Measurements from ENCODE around the gene ATPAF2. TPM values are rescaled to one million over a fixed set of nuclear protein-coding genes. Genes with fewer than 3 reads are reported as not detected.

The ATPAF2 gene
- total RNA-seq, 1 donor from 2014 or later: 21.8 TPM

- Mint-ChIP-seq H3K36me3 (ENCODE audit: unreplicated experiment) (no peaks in the 10 kb centered on the region), H3K27ac (ENCODE audit: unreplicated experiment) (no peak overlapping the region), H3K4me3 (ENCODE audit: unreplicated experiment) (no peak overlapping the region), H3K4me1 (ENCODE audit: unreplicated experiment) (no peaks in the 10 kb centered on the region), H3K9me3 (ENCODE audit: unreplicated experiment) (no peaks in the 10 kb centered on the region), H3K27me3 (ENCODE audit: unreplicated experiment) (peaks cover 25% of the 10 kb centered on the region)
- DNase-seq (ENCODE audit: extremely low spot score, unreplicated experiment): no peak
- TF ChIP-seq, protein P1, sequence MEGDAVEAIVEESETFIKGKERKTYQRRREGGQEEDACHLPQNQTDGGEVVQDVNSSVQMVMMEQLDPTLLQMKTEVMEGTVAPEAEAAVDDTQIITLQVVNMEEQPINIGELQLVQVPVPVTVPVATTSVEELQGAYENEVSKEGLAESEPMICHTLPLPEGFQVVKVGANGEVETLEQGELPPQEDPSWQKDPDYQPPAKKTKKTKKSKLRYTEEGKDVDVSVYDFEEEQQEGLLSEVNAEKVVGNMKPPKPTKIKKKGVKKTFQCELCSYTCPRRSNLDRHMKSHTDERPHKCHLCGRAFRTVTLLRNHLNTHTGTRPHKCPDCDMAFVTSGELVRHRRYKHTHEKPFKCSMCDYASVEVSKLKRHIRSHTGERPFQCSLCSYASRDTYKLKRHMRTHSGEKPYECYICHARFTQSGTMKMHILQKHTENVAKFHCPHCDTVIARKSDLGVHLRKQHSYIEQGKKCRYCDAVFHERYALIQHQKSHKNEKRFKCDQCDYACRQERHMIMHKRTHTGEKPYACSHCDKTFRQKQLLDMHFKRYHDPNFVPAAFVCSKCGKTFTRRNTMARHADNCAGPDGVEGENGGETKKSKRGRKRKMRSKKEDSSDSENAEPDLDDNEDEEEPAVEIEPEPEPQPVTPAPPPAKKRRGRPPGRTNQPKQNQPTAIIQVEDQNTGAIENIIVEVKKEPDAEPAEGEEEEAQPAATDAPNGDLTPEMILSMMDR (IDR thresholded peaks at IDR 0.05): no peak
Observed at GRCh38 chr17:18076936-18077335, 38.0 kb upstream of the ATPAF2 start.

- DNase-seq (ENCODE audit: extremely low spot score, unreplicated experiment): no peak
- H3K27ac Mint-ChIP-seq (ENCODE audit: unreplicated experiment): no peak overlapping the region
- peaks cover 12% of the 10 kb centered on the region for H3K4me1 Mint-ChIP-seq (ENCODE audit: unreplicated experiment)
- no peak overlapping the region for H3K4me3 Mint-ChIP-seq (ENCODE audit: unreplicated experiment)
- TF ChIP-seq, protein P1 (IDR thresholded peaks at IDR 0.05): no peak
- H3K9me3 Mint-ChIP-seq (ENCODE audit: unreplicated experiment): no peaks in the 10 kb centered on the region
- H3K27me3 Mint-ChIP-seq (ENCODE audit: unreplicated experiment): peaks cover 20% of the 10 kb centered on the region
- no peaks in the 10 kb centered on the region for H3K36me3 Mint-ChIP-seq (ENCODE audit: unreplicated experiment)
Observed at GRCh38 chr17:18074566-18075272, 35.8 kb upstream of the ATPAF2 start.

- H3K27ac Mint-ChIP-seq (ENCODE audit: unreplicated experiment): no peak overlapping the region
- H3K4me1 Mint-ChIP-seq (ENCODE audit: unreplicated experiment): peaks cover 12% of the 10 kb centered on the region
- H3K27me3 Mint-ChIP-seq (ENCODE audit: unreplicated experiment): peaks cover 13% of the 10 kb centered on the region
- no peak for DNase-seq (ENCODE audit: extremely low spot score, unreplicated experiment)
- TF ChIP-seq, protein P1 (IDR thresholded peaks at IDR 0.05): no peak
- H3K36me3 Mint-ChIP-seq (ENCODE audit: unreplicated experiment): no peaks in the 10 kb centered on the region
- H3K4me3 Mint-ChIP-seq (ENCODE audit: unreplicated experiment): no peak overlapping the region
- no peaks in the 10 kb centered on the region for H3K9me3 Mint-ChIP-seq (ENCODE audit: unreplicated experiment)
Observed at GRCh38 chr17:18071751-18072150, 32.8 kb upstream of the ATPAF2 start.

- H3K9me3 Mint-ChIP-seq (ENCODE audit: unreplicated experiment): no peaks in the 10 kb centered on the region
- H3K4me1 Mint-ChIP-seq (ENCODE audit: unreplicated experiment): peaks cover 12% of the 10 kb centered on the region
- DNase-seq (ENCODE audit: extremely low spot score, unreplicated experiment): no peak
- H3K27me3 Mint-ChIP-seq (ENCODE audit: unreplicated experiment): peaks cover 9% of the 10 kb centered on the region
- H3K36me3 Mint-ChIP-seq (ENCODE audit: unreplicated experiment): peaks cover 3% of the 10 kb centered on the region
- no peak overlapping the region for H3K4me3 Mint-ChIP-seq (ENCODE audit: unreplicated experiment)
- TF ChIP-seq, protein P1 (IDR thresholded peaks at IDR 0.05): no peak
- H3K27ac Mint-ChIP-seq (ENCODE audit: unreplicated experiment): no peak overlapping the region
Observed at GRCh38 chr17:18070861-18071340, 31.9 kb upstream of the ATPAF2 start.

DNA sequence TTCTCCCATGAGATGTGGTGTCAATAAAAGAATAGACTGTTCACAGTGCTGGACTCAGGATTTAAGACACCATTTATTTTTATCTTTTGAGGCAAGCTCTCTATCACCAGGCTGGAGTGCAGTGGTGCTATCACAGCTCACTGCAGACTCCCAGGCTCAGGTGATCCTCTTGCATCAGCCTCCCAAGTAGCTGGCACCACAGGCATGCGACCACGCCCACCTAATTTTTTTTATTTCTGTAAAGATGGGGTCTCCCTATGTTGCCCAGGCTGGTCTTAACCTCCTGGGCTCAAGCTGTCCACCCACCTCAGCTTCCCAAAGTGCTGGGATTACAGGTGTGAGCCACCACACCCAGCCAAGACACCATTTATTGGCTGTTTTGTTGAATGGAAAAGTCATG is 30.1 kb upstream of the ATPAF2 start:
- Mint-ChIP-seq H3K9me3 (ENCODE audit: unreplicated experiment) (no peaks in the 10 kb centered on the region), H3K4me1 (ENCODE audit: unreplicated experiment) (peaks cover 12% of the 10 kb centered on the region), H3K27me3 (ENCODE audit: unreplicated experiment) (no peaks in the 10 kb centered on the region), H3K4me3 (ENCODE audit: unreplicated experiment) (no peak overlapping the region), H3K36me3 (ENCODE audit: unreplicated experiment) (peaks cover 18% of the 10 kb centered on the region), H3K27ac (ENCODE audit: unreplicated experiment) (no peak overlapping the region)
- DNase-seq (ENCODE audit: extremely low spot score, unreplicated experiment): no peak
- TF ChIP-seq, protein P1 (IDR thresholded peaks at IDR 0.05): no peak

Data from osteocyte (in vitro differentiated cells).